ENCODE results near the gene C1orf226.

GRCh38 chr1:162420120-162420519 is 38.6 kb downstream of the C1orf226 start:
- TF ChIP-seq POLR2AphosphoS5 (IDR thresholded peaks at IDR 0.05) (no peak), POLR2A (IDR thresholded peaks at IDR 0.05) (no peak)

All from breast epithelium (tissue), 3 donors.